HepG2 (cell line): Measurements from ENCODE around the gene CFAP45. TPM values are rescaled to one million over a fixed set of nuclear protein-coding genes. Genes with fewer than 3 reads are reported as not detected.

ENCODE experiments used
- ATAC-seq: fragments of 200-7000 bp; cut with Tn5 transposase; 3 replicates; pipeline ENCODE4 v1.9.1; 2020; ENCODE audit warnings: mild to moderate bottlenecking, moderate library complexity
- BruUV-seq: library from RNA; stranded (reverse); fragments of 400-500 nt; replicated peaks from 2 replicates; lab custom pipeline; 2021; lab: Mats Ljungman, UMichigan
- CTCF ChIA-PET: fragments of 300-600 bp; formaldehyde crosslinking; extraction: SDS; loops from one replicate; lab custom pipeline; 2021; ENCODE audit warnings: low total read pairs, inconsistent platforms, low intra/inter-chr PET ratio; lab: Yijun Ruan, JAX
- POLR2A ChIA-PET: fragments of 350-600 bp; sonication (Branson Sonifier 250); formaldehyde crosslinking; loops from one replicate; lab custom pipeline; 2020; ENCODE audit warnings: antibody characterized with exemption, inconsistent platforms; lab: Yijun Ruan, JAX
- DNase-seq: peaks from one replicate; pipeline ENCODE4 v3.0.0-alpha.2; 2015; ENCODE audit warnings: low spot score
- FAIRE-seq: peaks from 3 replicates; lab custom pipeline; 2011; peaks lifted over from hg19 to GRCh38; lab: Jason Lieb, UNC
- H2AFZ ChIP-seq: one replicate; pipeline ENCODE4 v1.6.1; 2011; ENCODE audit warnings: low read length, inconsistent platforms
- H3K27ac ChIP-seq: fragments of 300-600 bp; 3 replicates; pipeline ENCODE4 v1.8.0; 2011; ENCODE audit warnings: mixed run types, mild to moderate bottlenecking, mixed read lengths, low read length, inconsistent platforms; ENCODE audit not compliant: insufficient read depth; ENCODE audit errors: extremely low read length
- H3K27me3 ChIP-seq, 2 experiments: fragments of 200-600 bp in 1 of 2; 2 replicates in 1 of 2; 3 replicates in 1 of 2; pipeline versions ENCODE4 v1.6.0 to v1.8.0; 2011; ENCODE audit warnings: low read length in 2 of 2, mild to moderate bottlenecking in 2 of 2, moderate library complexity in 2 of 2, inconsistent platforms in 1 of 2; ENCODE audit not compliant: insufficient read depth in 2 of 2, control insufficient read depth in 1 of 2
- H3K36me3 ChIP-seq, 2 experiments: fragments of 200-600 bp in 1 of 2; replicated peaks in 1 of 2; 2 replicates in 1 of 2; 3 replicates in 1 of 2; pipeline versions ENCODE4 v1.5.1 to v1.8.0; 2011; ENCODE audit warnings: low read length in 2 of 2, inconsistent platforms in 1 of 2; ENCODE audit not compliant: insufficient read depth in 2 of 2, control insufficient read depth in 1 of 2
- H3K4me1 ChIP-seq: 2 replicates; pipeline ENCODE4 v1.5.1; 2012; ENCODE audit warnings: low read length, inconsistent platforms; ENCODE audit not compliant: insufficient read depth
- H3K4me2 ChIP-seq: 2 replicates; pipeline ENCODE4 v1.6.0; 2011; ENCODE audit warnings: low read depth, low read length, inconsistent platforms
- H3K4me3 ChIP-seq, 3 experiments: fragments of 200-600 bp in 1 of 3; sonication (generic), shearing (Covaris generic) in 1 of 3; replicated peaks in 1 of 3; 2 replicates each; pipeline ENCODE4 v1.5.1; 2011 to 2016; ENCODE audit warnings: low read length in 3 of 3, inconsistent platforms in 2 of 3, low read depth in 2 of 3, mild to moderate bottlenecking in 2 of 3, control low read depth in 1 of 3, mixed read lengths in 1 of 3; ENCODE audit not compliant: insufficient read depth in 1 of 3
- H3K79me2 ChIP-seq: one replicate; pipeline ENCODE4 v1.6.1; 2011; ENCODE audit warnings: low read length, inconsistent platforms; ENCODE audit not compliant: insufficient read depth
- H3K9ac ChIP-seq: 2 replicates; pipeline ENCODE4 v1.6.0; 2011; ENCODE audit warnings: mild to moderate bottlenecking, low read depth, low read length, inconsistent platforms; ENCODE audit not compliant: insufficient read depth
- H3K9me3 ChIP-seq: 2 replicates; pipeline ENCODE4 v1.5.1; 2012; ENCODE audit warnings: mild to moderate bottlenecking, low read length
- H4K20me1 ChIP-seq: 2 replicates; pipeline ENCODE4 v1.6.0; 2011; ENCODE audit warnings: inconsistent platforms, mild to moderate bottlenecking, low read length, moderate library complexity; ENCODE audit not compliant: insufficient read depth
- ATAD3A ChIP-seq: sonication (generic); formaldehyde crosslinking; IDR thresholded peaks from 2 replicates; pipeline ENCODE4 v1.4.0; 2020; ENCODE audit warnings: missing genetic modification reagents
- GATAD2A ChIP-seq: IDR thresholded peaks from 2 replicates; pipeline ENCODE4 v1.6.1; 2016
- IKZF1 ChIP-seq: fragments of 450-650 bp; IDR thresholded peaks from 2 replicates; pipeline ENCODE4 v1.7.1; 2016
- MED8 ChIP-seq: sonication (generic); formaldehyde crosslinking; IDR thresholded peaks from 2 replicates; pipeline ENCODE4 v1.8.1; 2023; ENCODE audit warnings: mild to moderate bottlenecking, missing genetic modification reagents; ENCODE audit not compliant: insufficient replicate concordance
- NRL ChIP-seq: sonication (generic); formaldehyde crosslinking; IDR thresholded peaks from 2 replicates; pipeline ENCODE4 v1.5.0; 2020; ENCODE audit warnings: missing genetic modification reagents, mild to moderate bottlenecking, moderate library complexity, borderline replicate concordance
- SSRP1 ChIP-seq: IDR thresholded peaks from 2 replicates; pipeline ENCODE4 v1.6.1; 2016; ENCODE audit warnings: control low read depth
- XRCC5 ChIP-seq: fragments of 200-400 bp; formaldehyde crosslinking; optimal IDR thresholded peaks from 2 replicates; pipeline ENCODE3; 2017; ENCODE audit warnings: mild to moderate bottlenecking, low read length
- ZNF124 ChIP-seq: sonication (generic); formaldehyde crosslinking; IDR thresholded peaks from 2 replicates; pipeline ENCODE4 v1.4.0; 2020; ENCODE audit warnings: missing genetic modification reagents
- ZNF773 ChIP-seq: sonication (generic); formaldehyde crosslinking; IDR thresholded peaks from 2 replicates; pipeline ENCODE4 v1.4.0; 2020; ENCODE audit warnings: missing genetic modification reagents, borderline replicate concordance
- WGBS: methylation state at CpG from one replicate; pipeline ENCODE4 v1.1.6; 2017; ENCODE audit warnings: low lambda C conversion rate; 5-methylcytosine and 5-hydroxymethylcytosine counted together
- in situ Hi-C: cut with HindIII; loops from 2 replicates; pipeline ENCODE4 v1.10.0; 2017; ENCODE audit warnings: low pct_unique_long_range_greater_than_20kb; ENCODE audit not compliant: extremely low pct_ligation_motif_present
- intact Hi-C: fragments of 100-400 bp; cut with micrococcal nuclease; formaldehyde crosslinking; loops from one replicate; pipeline ENCODE4 v1.10.0; 2022; ENCODE audit not compliant: unreplicated experiment
- polyA plus RNA-seq, 8 experiments: library from polyadenylated mRNA; depleted of rRNA in 3 of 8; stranded (reverse) in 7 of 8; unstranded in 1 of 8; fragments of >200 nt; fragmentation: Illumina TruSeq in 4 of 8; extraction: Trizol in 4 of 8; gene quantifications; 2 replicates each; pipeline versions ENCODE4 v1.2.1 to v1.2.3, GENCODE V29; 2011 to 2016; ENCODE audit warnings: low read depth in 4 of 8, missing spikeins in 1 of 8, mixed read lengths in 1 of 8; ENCODE audit not compliant: insufficient read depth in 1 of 8
- total RNA-seq, 5 experiments: library from RNA; depleted of rRNA; stranded (reverse); fragments of >200 nt; fragmentation: Illumina TruSeq; extraction: Trizol; gene quantifications; 2 replicates each; pipeline ENCODE4 v1.2.3, GENCODE V29; 2016; ENCODE audit warnings: low read depth in 1 of 5
- TF ChIP-seq, protein P1 (sequence below): sonication (generic); formaldehyde crosslinking; IDR thresholded peaks from 2 replicates; pipeline ENCODE4 v1.4.0; 2020; ENCODE audit warnings: mild to moderate bottlenecking, missing genetic modification reagents
- TF ChIP-seq, protein P2 (sequence below): sonication (generic); formaldehyde crosslinking; IDR thresholded peaks from 2 replicates; pipeline ENCODE4 v1.8.0; 2022; ENCODE audit warnings: mild to moderate bottlenecking, missing genetic modification reagents, borderline replicate concordance
- TF ChIP-seq, protein P3 (sequence below): sonication (generic); formaldehyde crosslinking; IDR thresholded peaks from 2 replicates; pipeline ENCODE4 v1.4.0; 2020; ENCODE audit warnings: missing genetic modification reagents, mild to moderate bottlenecking, borderline replicate concordance
- TF ChIP-seq, protein P4 (sequence below): sonication (generic); formaldehyde crosslinking; IDR thresholded peaks from 2 replicates; pipeline ENCODE4 v1.4.0; 2020; ENCODE audit warnings: missing genetic modification reagents, borderline replicate concordance

CFAP45 gene
- total and polyA plus RNA-seq, 2 of the 13 experiments (the other 11 are each of a cell fraction or from before 2014, with no cell fraction given): not detected

DNA sequence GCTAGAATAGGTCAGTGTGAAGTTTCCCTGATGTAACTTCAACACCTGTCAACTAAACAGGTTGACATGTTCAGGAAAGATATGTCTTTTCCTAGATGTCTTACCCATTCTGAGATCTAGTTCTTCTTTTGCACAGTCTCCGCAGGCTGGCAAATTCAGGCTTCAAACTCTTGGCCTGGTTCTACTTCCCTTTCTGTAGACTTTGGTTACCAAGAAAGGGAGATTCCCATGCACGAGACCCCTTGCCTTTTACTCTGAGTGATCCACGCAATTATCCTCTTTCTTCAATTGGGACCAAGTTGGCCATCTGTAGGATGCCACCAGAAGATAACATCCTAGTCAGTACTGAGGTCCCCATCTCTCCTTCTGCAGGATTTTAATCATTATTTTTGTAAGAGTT, 2.0 kb downstream of the CFAP45 start (continued):
- TF ChIP-seq, protein P1, sequence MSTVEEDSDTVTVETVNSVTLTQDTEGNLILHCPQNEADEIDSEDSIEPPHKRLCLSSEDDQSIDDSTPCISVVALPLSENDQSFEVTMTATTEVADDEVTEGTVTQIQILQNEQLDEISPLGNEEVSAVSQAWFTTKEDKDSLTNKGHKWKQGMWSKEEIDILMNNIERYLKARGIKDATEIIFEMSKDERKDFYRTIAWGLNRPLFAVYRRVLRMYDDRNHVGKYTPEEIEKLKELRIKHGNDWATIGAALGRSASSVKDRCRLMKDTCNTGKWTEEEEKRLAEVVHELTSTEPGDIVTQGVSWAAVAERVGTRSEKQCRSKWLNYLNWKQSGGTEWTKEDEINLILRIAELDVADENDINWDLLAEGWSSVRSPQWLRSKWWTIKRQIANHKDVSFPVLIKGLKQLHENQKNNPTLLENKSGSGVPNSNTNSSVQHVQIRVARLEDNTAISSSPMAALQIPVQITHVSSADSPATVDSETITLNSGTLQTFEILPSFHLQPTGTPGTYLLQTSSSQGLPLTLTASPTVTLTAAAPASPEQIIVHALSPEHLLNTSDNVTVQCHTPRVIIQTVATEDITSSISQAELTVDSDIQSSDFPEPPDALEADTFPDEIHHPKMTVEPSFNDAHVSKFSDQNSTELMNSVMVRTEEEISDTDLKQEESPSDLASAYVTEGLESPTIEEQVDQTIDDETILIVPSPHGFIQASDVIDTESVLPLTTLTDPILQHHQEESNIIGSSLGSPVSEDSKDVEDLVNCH (CRISPR knock-in tag): no peak
- TF ChIP-seq GATAD2A (CRISPR knock-in tag): no peak

DNA sequence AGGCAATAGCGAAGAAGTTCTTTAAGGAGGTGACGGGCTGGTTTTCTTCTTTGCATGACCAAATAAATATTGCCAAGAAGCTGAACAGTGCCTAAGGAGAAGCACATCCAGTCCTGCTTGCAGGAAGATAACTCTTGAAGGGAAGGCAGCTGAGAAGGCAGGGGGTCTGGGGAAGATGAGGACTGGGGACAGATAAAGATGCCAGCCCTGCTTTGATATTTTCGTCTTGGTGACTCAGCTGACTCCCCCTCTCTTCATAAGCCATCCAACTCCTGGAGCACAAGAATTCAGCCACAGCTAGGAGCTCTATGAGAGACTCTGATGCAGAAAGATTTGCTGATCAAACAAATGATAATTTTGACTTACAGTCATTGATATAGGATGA, 3.4 kb downstream of the CFAP45 start:
- H3K4me1 ChIP-seq: no peaks in the 10 kb centered on the region
- intact Hi-C loops: no loop called here
- TF ChIP-seq ATAD3A (CRISPR knock-in tag) (no peak), IKZF1 (no peak), NRL (CRISPR knock-in tag) (no peak), MED8 (CRISPR knock-in tag) (no peak), SSRP1 (CRISPR knock-in tag) (no peak), ZNF124 (CRISPR knock-in tag) (no peak), XRCC5 (no peak), ZNF773 (no peak)
- TF ChIP-seq, protein P2, sequence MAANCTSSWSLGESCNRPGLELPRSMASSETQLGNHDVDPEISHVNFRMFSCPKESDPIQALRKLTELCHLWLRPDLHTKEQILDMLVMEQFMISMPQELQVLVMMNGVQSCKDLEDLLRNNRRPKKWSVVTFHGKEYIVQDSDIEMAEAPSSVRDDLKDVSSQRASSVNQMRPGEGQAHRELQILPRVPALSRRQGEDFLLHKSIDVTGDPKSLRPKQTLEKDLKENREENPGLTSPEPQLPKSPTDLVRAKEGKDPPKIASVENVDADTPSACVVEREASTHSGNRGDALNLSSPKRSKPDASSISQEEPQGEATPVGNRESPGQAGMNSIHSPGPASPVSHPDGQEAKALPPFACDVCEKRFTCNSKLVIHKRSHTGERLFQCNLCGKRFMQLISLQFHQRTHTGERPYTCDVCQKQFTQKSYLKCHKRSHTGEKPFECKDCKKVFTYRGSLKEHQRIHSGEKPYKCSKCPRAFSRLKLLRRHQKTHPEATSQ: no peak
- TF ChIP-seq, protein P3, sequence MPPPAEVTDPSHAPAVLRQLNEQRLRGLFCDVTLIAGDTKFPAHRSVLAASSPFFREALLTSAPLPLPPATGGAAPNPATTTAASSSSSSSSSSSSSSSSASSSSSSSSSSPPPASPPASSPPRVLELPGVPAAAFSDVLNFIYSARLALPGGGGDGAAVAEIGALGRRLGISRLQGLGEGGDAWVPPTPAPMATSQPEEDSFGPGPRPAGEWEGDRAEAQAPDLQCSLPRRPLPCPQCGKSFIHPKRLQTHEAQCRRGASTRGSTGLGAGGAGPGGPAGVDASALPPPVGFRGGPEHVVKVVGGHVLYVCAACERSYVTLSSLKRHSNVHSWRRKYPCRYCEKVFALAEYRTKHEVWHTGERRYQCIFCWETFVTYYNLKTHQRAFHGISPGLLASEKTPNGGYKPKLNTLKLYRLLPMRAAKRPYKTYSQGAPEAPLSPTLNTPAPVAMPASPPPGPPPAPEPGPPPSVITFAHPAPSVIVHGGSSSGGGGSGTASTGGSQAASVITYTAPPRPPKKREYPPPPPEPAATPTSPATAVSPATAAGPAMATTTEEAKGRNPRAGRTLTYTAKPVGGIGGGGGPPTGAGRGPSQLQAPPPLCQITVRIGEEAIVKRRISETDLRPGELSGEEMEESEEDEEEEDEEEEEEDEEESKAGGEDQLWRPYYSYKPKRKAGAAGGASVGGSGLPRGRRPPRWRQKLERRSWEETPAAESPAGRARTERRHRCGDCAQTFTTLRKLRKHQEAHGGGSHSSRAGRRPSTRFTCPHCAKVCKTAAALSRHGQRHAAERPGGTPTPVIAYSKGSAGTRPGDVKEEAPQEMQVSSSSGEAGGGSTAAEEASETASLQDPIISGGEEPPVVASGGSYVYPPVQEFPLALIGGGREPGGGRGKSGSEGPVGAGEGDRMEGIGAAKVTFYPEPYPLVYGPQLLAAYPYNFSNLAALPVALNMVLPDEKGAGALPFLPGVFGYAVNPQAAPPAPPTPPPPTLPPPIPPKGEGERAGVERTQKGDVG (CRISPR knock-in tag): no peak
- TF ChIP-seq, protein P4, sequence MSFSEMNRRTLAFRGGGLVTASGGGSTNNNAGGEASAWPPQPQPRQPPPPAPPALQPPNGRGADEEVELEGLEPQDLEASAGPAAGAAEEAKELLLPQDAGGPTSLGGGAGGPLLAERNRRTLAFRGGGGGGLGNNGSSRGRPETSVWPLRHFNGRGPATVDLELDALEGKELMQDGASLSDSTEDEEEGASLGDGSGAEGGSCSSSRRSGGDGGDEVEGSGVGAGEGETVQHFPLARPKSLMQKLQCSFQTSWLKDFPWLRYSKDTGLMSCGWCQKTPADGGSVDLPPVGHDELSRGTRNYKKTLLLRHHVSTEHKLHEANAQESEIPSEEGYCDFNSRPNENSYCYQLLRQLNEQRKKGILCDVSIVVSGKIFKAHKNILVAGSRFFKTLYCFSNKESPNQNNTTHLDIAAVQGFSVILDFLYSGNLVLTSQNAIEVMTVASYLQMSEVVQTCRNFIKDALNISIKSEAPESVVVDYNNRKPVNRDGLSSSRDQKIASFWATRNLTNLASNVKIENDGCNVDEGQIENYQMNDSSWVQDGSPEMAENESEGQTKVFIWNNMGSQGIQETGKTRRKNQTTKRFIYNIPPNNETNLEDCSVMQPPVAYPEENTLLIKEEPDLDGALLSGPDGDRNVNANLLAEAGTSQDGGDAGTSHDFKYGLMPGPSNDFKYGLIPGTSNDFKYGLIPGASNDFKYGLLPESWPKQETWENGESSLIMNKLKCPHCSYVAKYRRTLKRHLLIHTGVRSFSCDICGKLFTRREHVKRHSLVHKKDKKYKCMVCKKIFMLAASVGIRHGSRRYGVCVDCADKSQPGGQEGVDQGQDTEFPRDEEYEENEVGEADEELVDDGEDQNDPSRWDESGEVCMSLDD: no peak

More for the DNA sequence above, 3.4 kb downstream of the CFAP45 start:
- no peak overlapping the region for H3K4me3 ChIP-seq
- in situ Hi-C loops: no loop called here
- H3K79me2 ChIP-seq: no peaks in the 10 kb centered on the region
- H3K27ac ChIP-seq: no peak overlapping the region
- H3K9ac ChIP-seq: no peak overlapping the region
- peaks cover 1 to 3% of the 10 kb centered on the region in 2 experiments; a peak in 3 of 5 replicates for H3K27me3 ChIP-seq
- DNase-seq (no peak), FAIRE-seq (no peak), ATAC-seq (no peak)
- no peaks in the 10 kb centered on the region for H3K9me3 ChIP-seq
- no peaks in the 10 kb centered on the region for H4K20me1 ChIP-seq
- H2AFZ ChIP-seq: no peak overlapping the region
- no TSS peak for BruUV-seq
- ChIA-PET CTCF (no interaction called here), POLR2A (no interaction called here)
- WGBS: 46% methylated on average over 3 of the region's 3 CpGs
- no peaks in the 10 kb centered on the region for H3K36me3 ChIP-seq
- H3K4me2 ChIP-seq: no peak overlapping the region
